Stimulated activated CD4-positive, alpha-beta T cell treated with anti-CD3 and anti-CD28 coated beads, Interleukin-12 subunit alpha, Interleukin-12 subunit beta, amount 100 ng/mL, for 48 hours (primary cell): ENCODE measurements around the gene ZMIZ1.

Experiments
- DNase-seq, 3 donors: peaks; one replicate each; pipeline ENCODE4 v3.0.0-alpha.2; 2020; ENCODE audit warnings: low read depth in 2 of 3, low spot score in 1 of 3

The ZMIZ1 gene

GRCh38 chr10:79136236-79137005, 67.7 kb downstream of the ZMIZ1 start:
- DNase-seq: no peak

- DNase-seq: no peak
These were observed 68.6 kb downstream of the ZMIZ1 start for GRCh38 chr10:79137300-79137756.

GRCh38 chr10:79137826-79138225, 69.1 kb downstream of the ZMIZ1 start:
- peak; percentile 12 to 24 (median 20) for DNase-seq

- no peak for DNase-seq
These were observed 69.8 kb downstream of the ZMIZ1 start for GRCh38 chr10:79138449-79139123.

- DNase-seq: no peak
These were observed 70.5 kb downstream of the ZMIZ1 start for GRCh38 chr10:79139124-79139835.

GRCh38 chr10:79140085-79140793, 71.5 kb downstream of the ZMIZ1 start:
- DNase-seq: no peak

- DNase-seq: no peak
These were observed 72.1 kb downstream of the ZMIZ1 start for GRCh38 chr10:79140855-79141254.

- no peak for DNase-seq
These were observed 73.3 kb downstream of the ZMIZ1 start for GRCh38 chr10:79142064-79142491.

GRCh38 chr10:79142522-79143309, 74.0 kb downstream of the ZMIZ1 start:
- DNase-seq: no peak

- no peak for DNase-seq
These were observed 75.1 kb downstream of the ZMIZ1 start for GRCh38 chr10:79143879-79144278.

GRCh38 chr10:79144351-79145173, 75.8 kb downstream of the ZMIZ1 start:
- DNase-seq: no peak

GRCh38 chr10:79145174-79145483, 76.4 kb downstream of the ZMIZ1 start:
- no peak for DNase-seq

GRCh38 chr10:79145517-79146470, 77.0 kb downstream of the ZMIZ1 start:
- DNase-seq: no peak

GRCh38 chr10:79146611-79147130, 77.9 kb downstream of the ZMIZ1 start:
- no peak for DNase-seq

GRCh38 chr10:79147306-79147705, 78.5 kb downstream of the ZMIZ1 start:
- no peak for DNase-seq

GRCh38 chr10:79147796-79148451, 79.2 kb downstream of the ZMIZ1 start:
- no peak for DNase-seq

- no peak for DNase-seq
These were observed 79.9 kb downstream of the ZMIZ1 start for GRCh38 chr10:79148452-79149344.
